ENCODE measurements around the gene NECTIN3. TPM values are rescaled to one million over a fixed set of nuclear protein-coding genes. Genes with fewer than 3 reads are reported as not detected.

The NECTIN3 gene
- total RNA-seq, 2 experiments from 2014 or later = 8.9 to 10.0 TPM

DNA sequence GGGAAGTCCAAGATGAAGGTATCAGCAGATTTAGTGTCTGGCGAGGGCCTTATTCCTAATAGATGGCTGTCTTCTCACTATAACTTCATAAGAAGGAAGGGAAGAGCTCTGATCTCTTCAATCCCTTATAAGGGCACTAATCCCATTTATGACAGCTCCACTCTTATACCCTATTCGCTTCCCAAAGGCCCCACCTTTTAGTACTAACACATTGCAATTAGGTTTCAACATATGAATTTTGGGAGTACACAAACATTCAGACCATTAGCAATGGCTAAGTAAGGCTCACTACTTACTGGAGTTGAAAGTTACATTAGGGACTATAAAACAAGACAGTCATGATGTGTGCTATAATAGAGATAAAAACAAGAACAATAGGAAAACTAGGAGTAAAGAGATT lies 118.9 kb downstream of the NECTIN3 start:
- Mint-ChIP-seq H3K4me1 (peaks cover 12% of the 10 kb centered on the region), H3K4me3 (no peak overlapping the region), H3K9me3 (peaks cover 8% of the 10 kb centered on the region), H3K36me3 (ENCODE audit: low read depth) (peaks cover 18% of the 10 kb centered on the region), H3K27me3 (no peaks in the 10 kb centered on the region), H3K27ac (no peak overlapping the region)
- ChIA-PET CTCF (no interaction called here), POLR2A (interaction anchor here (1.0 kb wide), 1 partner anchor 12 kb away, joined by 3 read pairs; no protein-coding TSS in a partner anchor)
- no peak for DNase-seq

GRCh38 chr3:111193472-111193871 lies 121.9 kb downstream of the NECTIN3 start:
- DNase-seq = no peak
- H3K9me3 Mint-ChIP-seq = peaks cover 8% of the 10 kb centered on the region
- ChIA-PET CTCF (no interaction called here), POLR2A (no interaction called here)
- H3K27ac Mint-ChIP-seq = no peak overlapping the region
- H3K27me3 Mint-ChIP-seq = no peaks in the 10 kb centered on the region
- H3K4me3 Mint-ChIP-seq = no peak overlapping the region
- peaks cover 17% of the 10 kb centered on the region for H3K4me1 Mint-ChIP-seq
- H3K36me3 Mint-ChIP-seq (ENCODE audit: low read depth) = peaks cover 20% of the 10 kb centered on the region

- no peak for DNase-seq
- CTCF ChIA-PET = no interaction called here
Observed at GRCh38 chr3:111194048-111194447, 122.4 kb downstream of the NECTIN3 start.

GRCh38 chr3:111197485-111197884 lies 125.9 kb downstream of the NECTIN3 start:
- DNase-seq = no peak
- no peak overlapping the region for H3K4me3 Mint-ChIP-seq
- peaks cover 5% of the 10 kb centered on the region for H3K4me1 Mint-ChIP-seq
- peaks cover 8% of the 10 kb centered on the region for H3K36me3 Mint-ChIP-seq (ENCODE audit: low read depth)
- POLR2A ChIA-PET = interaction anchor here (0.7 kb wide), 1 partner anchor 40 kb away, joined by 3 read pairs; no protein-coding TSS in a partner anchor
- H3K9me3 Mint-ChIP-seq = peaks cover 2% of the 10 kb centered on the region
- no peaks in the 10 kb centered on the region for H3K27me3 Mint-ChIP-seq
- H3K27ac Mint-ChIP-seq = no peak overlapping the region
- CTCF ChIA-PET = no interaction called here

More at GRCh38 chr3:111194048-111194447, 122.4 kb downstream of the NECTIN3 start:
- POLR2A ChIA-PET = no interaction called here
- H3K27me3 Mint-ChIP-seq = no peaks in the 10 kb centered on the region
- H3K9me3 Mint-ChIP-seq = peaks cover 8% of the 10 kb centered on the region
- H3K27ac Mint-ChIP-seq = no peak overlapping the region
- H3K36me3 Mint-ChIP-seq (ENCODE audit: low read depth) = peaks cover 20% of the 10 kb centered on the region
- H3K4me1 Mint-ChIP-seq = peaks cover 17% of the 10 kb centered on the region
- no peak overlapping the region for H3K4me3 Mint-ChIP-seq

- CTCF ChIA-PET = interaction anchor here (1.6 to 2.1 kb wide), 2 partner anchors 10 to 138 kb away, joined by 4 to 6 read pairs; no protein-coding TSS in a partner anchor
- Mint-ChIP-seq H3K9me3 (no peaks in the 10 kb centered on the region), H3K27me3 (no peaks in the 10 kb centered on the region), H3K4me3 (no peak overlapping the region), H3K27ac (no peak overlapping the region), H3K4me1 (peaks cover 5% of the 10 kb centered on the region), H3K36me3 (ENCODE audit: low read depth) (peaks cover 4% of the 10 kb centered on the region)
- DNase-seq = no peak
- POLR2A ChIA-PET = interaction anchor here (0.9 kb wide), 1 partner anchor 146 kb away, joined by 3 read pairs; no protein-coding TSS in a partner anchor
Observed at GRCh38 chr3:111200027-111200426, 128.4 kb downstream of the NECTIN3 start.

DNA sequence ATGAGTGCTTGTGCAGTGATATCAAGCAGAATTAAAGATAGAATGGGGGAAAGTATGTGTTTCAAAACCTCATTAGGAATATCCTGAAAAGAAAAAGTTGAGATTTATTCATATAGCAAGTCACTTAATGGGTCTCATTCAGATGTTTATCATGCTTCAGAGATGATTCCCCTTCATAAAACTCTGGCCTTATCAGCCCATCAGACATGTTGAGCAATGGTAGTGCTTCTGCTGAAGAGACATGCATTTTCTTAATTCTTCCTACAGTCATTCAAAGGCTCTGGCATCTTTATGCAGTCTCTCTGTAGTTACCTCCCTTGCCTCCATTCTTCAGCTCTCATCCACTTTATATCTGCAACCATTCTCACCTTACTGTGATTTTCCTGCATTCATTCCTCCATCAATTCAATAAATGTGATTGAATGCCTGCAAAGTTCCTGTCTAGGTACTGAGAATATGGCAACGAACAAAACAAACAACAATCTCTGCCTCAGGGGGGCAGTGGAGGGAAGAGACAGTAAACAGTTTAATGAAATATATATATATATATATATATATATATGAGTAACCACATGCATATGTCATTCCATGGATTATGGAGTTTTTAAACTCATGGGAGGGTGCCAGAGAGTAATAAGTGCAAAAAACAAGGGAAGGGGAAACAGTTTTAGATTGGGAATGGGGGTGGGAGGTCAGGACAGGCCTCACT lies 138.5 kb downstream of the NECTIN3 start:
- Mint-ChIP-seq H3K36me3 (ENCODE audit: low read depth) (no peaks in the 10 kb centered on the region), H3K4me1 (no peaks in the 10 kb centered on the region), H3K9me3 (no peaks in the 10 kb centered on the region), H3K27ac (no peak overlapping the region), H3K4me3 (no peak overlapping the region), H3K27me3 (no peaks in the 10 kb centered on the region)
- CTCF ChIA-PET = interaction anchor here (0.9 to 1.6 kb wide), 3 partner anchors 10 to 329 kb away, joined by 3 to 5 read pairs (median 4); no protein-coding TSS in a partner anchor
- DNase-seq = no peak
- POLR2A ChIA-PET = no interaction called here

- H3K9me3 Mint-ChIP-seq = no peaks in the 10 kb centered on the region
- POLR2A ChIA-PET = no interaction called here
- no peak overlapping the region for H3K4me3 Mint-ChIP-seq
- no peaks in the 10 kb centered on the region for H3K36me3 Mint-ChIP-seq (ENCODE audit: low read depth)
- DNase-seq = no peak
- H3K4me1 Mint-ChIP-seq = no peaks in the 10 kb centered on the region
- H3K27me3 Mint-ChIP-seq = no peaks in the 10 kb centered on the region
- CTCF ChIA-PET = no interaction called here
- no peak overlapping the region for H3K27ac Mint-ChIP-seq
Observed at GRCh38 chr3:111210866-111211564, 139.4 kb downstream of the NECTIN3 start.

DNA sequence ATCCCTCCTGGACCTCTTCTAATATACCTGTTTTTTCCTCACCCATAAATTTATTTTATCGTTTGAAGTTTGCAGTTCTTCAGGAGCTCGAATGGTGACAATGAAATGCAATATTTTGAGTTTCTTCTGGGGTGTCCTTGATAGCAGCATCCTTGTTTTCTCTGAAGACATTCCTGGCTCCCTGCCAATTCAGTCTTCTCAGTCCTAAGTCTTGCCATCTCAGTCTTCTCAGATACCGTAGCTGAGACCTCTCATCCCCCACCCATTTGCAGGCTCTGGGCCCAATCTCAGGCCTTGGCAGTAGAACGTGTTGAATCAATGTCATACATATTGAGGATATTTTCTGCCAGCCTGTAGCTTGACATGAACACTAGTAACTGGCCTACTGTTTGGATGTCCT lies 140.9 kb downstream of the NECTIN3 start:
- no peaks in the 10 kb centered on the region for H3K9me3 Mint-ChIP-seq
- no peaks in the 10 kb centered on the region for H3K4me1 Mint-ChIP-seq
- DNase-seq = no peak
- no peak overlapping the region for H3K27ac Mint-ChIP-seq
- no peaks in the 10 kb centered on the region for H3K36me3 Mint-ChIP-seq (ENCODE audit: low read depth)
- H3K27me3 Mint-ChIP-seq = no peaks in the 10 kb centered on the region
- ChIA-PET CTCF (interaction anchor here (0.6 kb wide), 1 partner anchor 618 kb away, joined by 3 read pairs; no protein-coding TSS in a partner anchor), POLR2A (no interaction called here)
- H3K4me3 Mint-ChIP-seq = no peak overlapping the region

GRCh38 chr3:111215481-111215880 lies 143.9 kb downstream of the NECTIN3 start:
- CTCF ChIA-PET = no interaction called here
- Mint-ChIP-seq H3K4me1 (no peaks in the 10 kb centered on the region), H3K4me3 (no peak overlapping the region), H3K36me3 (ENCODE audit: low read depth) (no peaks in the 10 kb centered on the region), H3K27me3 (no peaks in the 10 kb centered on the region), H3K27ac (no peak overlapping the region), H3K9me3 (no peaks in the 10 kb centered on the region)
- POLR2A ChIA-PET = no interaction called here
- no peak for DNase-seq

- Mint-ChIP-seq H3K27me3 (no peaks in the 10 kb centered on the region), H3K27ac (no peak overlapping the region), H3K4me3 (no peak overlapping the region), H3K9me3 (no peaks in the 10 kb centered on the region), H3K36me3 (ENCODE audit: low read depth) (no peaks in the 10 kb centered on the region), H3K4me1 (no peaks in the 10 kb centered on the region)
- POLR2A ChIA-PET = no interaction called here
- no peak for DNase-seq
- CTCF ChIA-PET = no interaction called here
Observed at GRCh38 chr3:111218615-111219014, 147.0 kb downstream of the NECTIN3 start.

- H3K4me3 Mint-ChIP-seq = no peak overlapping the region
- ChIA-PET CTCF (no interaction called here), POLR2A (no interaction called here)
- no peak overlapping the region for H3K27ac Mint-ChIP-seq
- peaks cover 16% of the 10 kb centered on the region for H3K9me3 Mint-ChIP-seq
- peaks cover 12% of the 10 kb centered on the region for H3K36me3 Mint-ChIP-seq (ENCODE audit: low read depth)
- no peak for DNase-seq
- peaks cover 7% of the 10 kb centered on the region for H3K4me1 Mint-ChIP-seq
- H3K27me3 Mint-ChIP-seq = no peaks in the 10 kb centered on the region
Observed at GRCh38 chr3:111227216-111227615, 155.6 kb downstream of the NECTIN3 start.

- Mint-ChIP-seq H3K36me3 (ENCODE audit: low read depth) (peaks cover 17% of the 10 kb centered on the region), H3K4me3 (no peak overlapping the region), H3K9me3 (peaks cover 18% of the 10 kb centered on the region), H3K4me1 (peaks cover 9% of the 10 kb centered on the region), H3K27ac (no peak overlapping the region), H3K27me3 (no peaks in the 10 kb centered on the region)
- ChIA-PET CTCF (no interaction called here), POLR2A (no interaction called here)
- DNase-seq = no peak
Observed at GRCh38 chr3:111229301-111229700, 157.7 kb downstream of the NECTIN3 start.

GRCh38 chr3:111236836-111237713 lies 165.5 kb downstream of the NECTIN3 start:
- ChIA-PET CTCF (no interaction called here), POLR2A (interaction anchor here (1.0 kb wide), 1 partner anchor 40 kb away, joined by 3 read pairs; no protein-coding TSS in a partner anchor)
- Mint-ChIP-seq H3K27ac (no peak overlapping the region), H3K36me3 (ENCODE audit: low read depth) (peaks cover 24% of the 10 kb centered on the region), H3K4me1 (peaks cover 29% of the 10 kb centered on the region), H3K27me3 (no peaks in the 10 kb centered on the region), H3K9me3 (peaks cover 16% of the 10 kb centered on the region), H3K4me3 (no peak overlapping the region)
- no peak for DNase-seq
